Thymus (tissue), 11 donors: ENCODE measurements around the gene OR10H5. TPM values are rescaled to one million over a fixed set of nuclear protein-coding genes. Genes with fewer than 3 reads are reported as not detected.
"Not testable (repeated sequence)": the region's sequence is repeated elsewhere in the genome, so short reads cannot be mapped to it uniquely, and the experiment has no call there.

ENCODE experiments used
- DNase-seq, 9 donors: peaks; one replicate each; pipeline ENCODE4 v3.0.0-alpha.2; 2013; ENCODE audit warnings: low spot score in 9 of 9, low read depth in 6 of 9, missing footprints in 1 of 9
- H3K27ac ChIP-seq, 2 donors: one replicate each; pipeline ENCODE4 v1.5.1; 2013; ENCODE audit warnings: control low read depth in 1 of 2, low read depth in 1 of 2, low read length in 1 of 2, mild to moderate bottlenecking in 1 of 2, moderate library complexity in 1 of 2
- H3K27me3 ChIP-seq, 2 donors: one replicate each; pipeline ENCODE4 v1.5.1; 2013; ENCODE audit warnings: low read length in 1 of 2; ENCODE audit not compliant: control insufficient read depth in 2 of 2, insufficient read depth in 1 of 2
- H3K36me3 ChIP-seq, 2 donors: one replicate each; pipeline ENCODE4 v1.5.1; 2013; ENCODE audit warnings: low read length in 1 of 2, mild to moderate bottlenecking in 1 of 2, moderate library complexity in 1 of 2; ENCODE audit not compliant: control insufficient read depth in 2 of 2, insufficient read depth in 2 of 2
- H3K4me1 ChIP-seq, 2 donors: one replicate each; pipeline ENCODE4 v1.5.1; 2013; ENCODE audit warnings: low read length in 2 of 2; ENCODE audit not compliant: control insufficient read depth in 2 of 2, insufficient read depth in 2 of 2
- H3K4me3 ChIP-seq, 2 donors: one replicate each; pipeline ENCODE4 v1.5.1; 2013; ENCODE audit warnings: low read length in 2 of 2, control low read depth in 1 of 2, mild to moderate bottlenecking in 1 of 2
- H3K9me3 ChIP-seq, 2 donors: one replicate each; pipeline ENCODE4 v1.5.1; 2013; ENCODE audit warnings: low read length in 1 of 2, mild to moderate bottlenecking in 1 of 2; ENCODE audit not compliant: control insufficient read depth in 2 of 2, insufficient read depth in 1 of 2
- WGBS: extraction: QIAGEN DNeasy Blood & Tissue Kit; methylation state at CpG from one replicate; pipeline ENCODE4 v1.1.7; 2013; 5-methylcytosine and 5-hydroxymethylcytosine counted together
- polyA plus RNA-seq: library from polyadenylated mRNA; stranded (reverse); fragments of 200-250 nt; gene quantifications from one replicate; pipeline ENCODE4 v1.2.3, GENCODE V29; 2013
- total RNA-seq: library from RNA; stranded (reverse); fragments of 120-200 nt; gene quantifications from one replicate; pipeline ENCODE4 v1.2.4, GENCODE V29; 2013
- donor health status: healthy.

OR10H5 gene
- total and polyA plus RNA-seq, 2 donors: 0.05 TPM; not detected in 1

- 87% methylated on average over 4 of the region's 4 CpGs for WGBS
- DNase-seq: no peak
- Histone ChIP-seq H3K27ac (no peak overlapping the region), H3K4me3 (no peak overlapping the region), H3K9me3 (no peaks in the 10 kb centered on the region), H3K36me3 (no peaks in the 10 kb centered on the region), H3K27me3 (peaks cover 0 to 3% of the 10 kb centered on the region in 2 donors), H3K4me1 (no peaks in the 10 kb centered on the region)
Measured at GRCh38 chr19:15776264-15776663, 11.2 kb upstream of the OR10H5 start.

DNA sequence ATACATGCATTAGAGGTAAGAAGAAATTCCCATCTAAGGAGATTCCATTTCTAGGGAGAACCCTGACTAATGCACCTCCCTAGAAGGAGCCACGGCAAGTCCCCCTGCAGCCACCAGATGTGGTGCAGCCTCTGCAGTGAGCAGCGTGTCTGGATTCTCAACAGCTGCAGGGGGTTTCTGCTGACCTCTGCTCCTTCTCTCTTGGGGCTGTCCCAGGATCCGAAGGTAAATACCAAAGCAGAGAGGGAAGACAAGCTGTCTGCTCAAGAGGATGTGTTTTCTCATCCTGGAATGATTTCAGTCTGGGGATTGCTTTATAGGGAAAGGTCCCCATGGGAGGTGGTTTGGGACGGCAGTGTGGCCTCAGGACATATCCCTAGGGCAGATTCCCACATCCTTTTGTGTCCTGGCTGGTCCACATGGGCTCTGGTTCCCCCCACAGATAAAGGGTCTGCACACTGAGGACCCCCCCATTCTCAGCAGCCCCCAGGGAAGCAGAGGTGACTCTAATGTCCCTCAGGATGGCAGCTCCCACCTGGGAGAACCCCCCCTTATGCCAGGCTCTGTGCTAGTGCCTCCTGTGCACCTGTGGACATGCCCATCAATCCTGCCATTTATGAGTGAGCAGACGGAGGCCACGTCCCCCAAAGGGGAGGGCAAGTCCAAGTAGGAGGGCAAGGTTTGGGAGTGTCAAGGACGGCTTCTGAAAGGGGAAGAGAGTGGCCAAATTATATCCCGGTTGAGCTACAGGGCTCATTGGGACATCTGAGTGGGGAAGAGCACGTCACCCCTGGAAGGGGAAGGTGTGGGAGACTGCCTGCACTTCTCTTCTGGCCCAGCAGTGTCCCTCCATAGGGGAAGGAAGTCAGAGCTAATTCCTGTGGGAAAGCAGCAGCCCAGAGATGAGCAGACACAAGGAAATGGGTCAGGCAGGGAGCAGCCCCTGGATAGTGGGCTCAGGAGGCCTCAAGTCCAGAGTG is 10.2 kb upstream of the OR10H5 start:
- Histone ChIP-seq H3K27me3 (peaks cover 0 to 3% of the 10 kb centered on the region in 2 donors), H3K4me1 (no peaks in the 10 kb centered on the region), H3K9me3 (no peaks in the 10 kb centered on the region), H3K27ac (no peak overlapping the region), H3K36me3 (no peaks in the 10 kb centered on the region), H3K4me3 (no peak overlapping the region)
- no peak for DNase-seq
- 62% methylated on average over 9 of the region's 9 CpGs for WGBS

- Histone ChIP-seq H3K27me3 (peaks cover 0 to 3% of the 10 kb centered on the region in 2 donors), H3K4me3 (no peak overlapping the region), H3K4me1 (no peaks in the 10 kb centered on the region), H3K27ac (no peak overlapping the region), H3K36me3 (no peaks in the 10 kb centered on the region), H3K9me3 (no peaks in the 10 kb centered on the region)
- WGBS: 50% methylated on average over 10 of the region's 10 CpGs
- DNase-seq: no peak
Measured at GRCh38 chr19:15779756-15780476, 7.5 kb upstream of the OR10H5 start.

DNA sequence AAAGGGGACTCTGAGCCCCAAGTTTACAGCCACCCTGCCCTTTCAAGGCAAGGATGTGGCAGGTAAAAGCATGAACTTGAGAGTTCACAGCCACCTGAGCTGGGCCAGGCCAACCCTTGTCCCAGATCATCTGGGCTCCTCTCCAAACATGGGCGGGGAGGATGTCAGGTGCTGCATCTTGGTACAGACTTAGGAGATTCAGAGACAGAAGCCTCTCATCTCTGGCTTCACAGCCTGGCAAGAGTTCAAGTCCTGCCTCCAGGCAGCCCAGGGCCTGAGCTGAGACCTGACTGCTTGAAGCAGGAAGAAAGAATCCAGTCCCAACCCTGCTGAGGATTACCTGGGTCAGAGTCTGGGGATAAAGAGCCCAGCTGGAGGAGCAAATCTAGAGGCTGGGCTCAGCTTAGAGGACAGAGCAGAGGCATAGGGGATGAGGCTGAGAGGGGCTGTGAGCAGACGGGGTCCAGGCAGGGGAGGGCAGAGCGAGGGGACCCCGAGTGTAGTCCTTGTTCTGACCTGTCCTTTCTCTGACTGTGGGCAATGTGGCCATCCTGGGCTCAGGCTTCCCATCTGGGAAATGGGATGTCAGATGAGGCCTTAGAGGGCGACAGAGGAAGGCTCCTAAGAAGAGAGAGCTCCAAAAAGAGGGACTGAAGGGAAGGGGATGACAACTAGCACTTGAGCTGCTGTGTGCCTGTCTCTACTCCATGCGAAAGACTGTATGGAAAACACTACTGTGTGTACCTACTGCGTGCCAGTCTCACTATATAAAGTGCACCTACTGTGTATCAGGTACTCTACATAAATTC is 6.6 kb upstream of the OR10H5 start:
- Histone ChIP-seq H3K4me1 (no peaks in the 10 kb centered on the region), H3K4me3 (no peak overlapping the region), H3K27ac (no peak overlapping the region), H3K36me3 (no peaks in the 10 kb centered on the region), H3K9me3 (no peaks in the 10 kb centered on the region), H3K27me3 (peaks cover 0 to 3% of the 10 kb centered on the region in 2 donors)
- WGBS: 83% methylated on average over 7 of the region's 7 CpGs
- no peak for DNase-seq

DNA sequence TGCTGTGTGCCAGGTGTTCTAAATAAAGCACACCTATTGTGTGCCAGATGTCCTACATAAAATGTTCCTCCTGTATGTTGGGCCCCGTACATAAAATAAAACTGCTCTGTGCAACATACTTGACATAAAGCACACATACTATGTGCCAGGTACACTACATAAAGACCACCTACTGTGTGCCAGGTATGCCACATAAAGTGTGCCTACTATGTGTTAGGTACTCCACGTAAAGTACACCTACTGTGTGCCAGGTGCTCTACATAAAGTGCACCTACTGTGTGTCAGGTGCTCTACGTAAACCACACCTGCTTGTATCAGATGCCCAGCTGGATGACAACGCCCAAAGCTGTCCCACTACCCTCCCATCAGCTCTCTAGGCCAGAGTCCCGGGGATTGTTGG is 5.8 kb upstream of the OR10H5 start:
- 93% methylated on average over 5 of the region's 5 CpGs for WGBS
- Histone ChIP-seq H3K9me3 (no peaks in the 10 kb centered on the region), H3K4me3 (no peak overlapping the region), H3K36me3 (no peaks in the 10 kb centered on the region), H3K27me3 (peaks cover 0 to 3% of the 10 kb centered on the region in 2 donors), H3K27ac (no peak overlapping the region), H3K4me1 (no peaks in the 10 kb centered on the region)
- no peak for DNase-seq

DNA sequence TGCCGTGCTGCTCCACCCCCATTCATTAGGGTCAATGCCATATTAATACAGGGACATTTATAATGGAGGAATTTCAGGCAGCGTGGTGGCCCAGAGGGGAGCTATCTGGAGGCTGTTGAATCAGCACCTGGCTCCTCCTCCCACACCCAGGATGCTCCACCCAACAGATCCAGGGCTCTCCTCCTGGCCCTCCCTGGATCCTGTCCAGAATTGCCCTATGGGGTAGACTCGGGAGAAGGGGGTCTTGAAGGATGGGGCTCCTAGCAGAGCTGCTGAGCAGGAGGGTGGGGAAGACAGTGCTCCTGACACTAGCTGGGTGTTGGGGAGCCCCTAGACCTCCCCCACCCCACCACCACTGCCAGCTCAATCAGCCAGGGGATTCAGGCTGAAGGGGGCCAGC is 5.2 kb upstream of the OR10H5 start:
- Histone ChIP-seq H3K27me3 (peaks cover 0 to 6% of the 10 kb centered on the region in 2 donors), H3K9me3 (no peaks in the 10 kb centered on the region), H3K36me3 (no peaks in the 10 kb centered on the region), H3K4me1 (no peaks in the 10 kb centered on the region), H3K4me3 (no peak overlapping the region), H3K27ac (no peak overlapping the region)
- WGBS: 84% methylated on average over 3 of the region's 3 CpGs
- no peak for DNase-seq

DNA sequence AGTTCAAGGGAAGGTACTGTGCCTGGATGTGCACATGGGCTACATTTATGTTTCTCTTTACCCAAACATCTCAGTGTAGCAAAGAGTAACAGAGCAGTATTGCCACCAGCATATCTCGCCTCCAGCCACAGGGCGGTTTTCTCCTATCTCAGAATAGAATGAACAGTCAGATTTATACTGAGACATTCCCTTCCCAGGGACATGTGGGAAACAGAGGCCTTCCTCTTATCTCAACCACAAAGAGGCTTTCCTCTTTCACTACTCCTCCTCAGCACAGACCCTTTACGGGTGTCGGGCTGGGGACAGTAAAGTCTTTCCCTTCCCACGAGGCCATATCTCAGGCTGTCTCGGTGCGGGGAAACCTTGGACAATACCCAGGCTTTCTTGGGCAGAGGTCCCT is 4.6 kb upstream of the OR10H5 start:
- 41% methylated on average over 7 of the region's 7 CpGs for WGBS
- not testable (repeated sequence) for H3K36me3 ChIP-seq, H3K9me3 ChIP-seq, H3K4me1 ChIP-seq, H3K27me3 ChIP-seq, H3K27ac ChIP-seq, DNase-seq, H3K4me3 ChIP-seq

DNA sequence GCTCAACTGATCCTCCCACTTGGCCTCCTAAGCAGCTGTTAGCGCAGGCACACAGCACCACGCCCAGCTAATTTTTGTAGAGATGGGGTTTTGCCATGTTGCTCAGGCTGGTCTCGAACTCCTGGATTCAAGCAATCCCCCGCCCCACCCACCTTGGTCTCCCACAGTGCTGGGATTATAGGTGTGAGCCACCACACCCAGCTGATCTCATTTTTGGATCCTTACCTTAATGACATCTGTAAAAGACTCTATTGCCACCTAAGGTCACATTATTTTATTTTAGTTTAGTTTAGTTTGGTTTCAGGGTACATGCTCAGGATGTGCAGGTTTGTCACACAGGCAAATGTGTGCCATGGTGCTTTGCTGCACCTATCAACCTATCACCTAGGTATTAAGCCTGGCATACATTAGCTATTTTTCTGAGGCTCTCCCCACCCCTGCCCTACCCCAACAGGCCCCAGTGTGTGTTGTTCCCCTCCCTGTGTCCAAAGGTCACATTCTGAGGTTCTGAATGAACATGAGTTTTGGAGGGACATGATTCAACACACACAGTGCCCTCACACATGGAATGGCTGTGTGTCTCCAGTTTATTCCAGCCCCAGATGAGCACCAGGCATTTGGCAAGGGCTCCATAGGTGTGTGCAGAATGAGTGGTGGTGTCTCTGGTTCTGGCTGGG is 1.3 kb downstream of the OR10H5 start:
- Histone ChIP-seq H3K27me3 (peaks cover 0 to 10% of the 10 kb centered on the region in 2 donors), H3K36me3 (no peaks in the 10 kb centered on the region), H3K27ac (no peak overlapping the region), H3K4me1 (no peaks in the 10 kb centered on the region), H3K9me3 (peaks cover 0 to 3% of the 10 kb centered on the region in 2 donors), H3K4me3 (no peak overlapping the region)
- DNase-seq: no peak
- WGBS: 90% methylated on average over 4 of the region's 4 CpGs
